ENCODE measurements around the gene KRTAP5-7. TPM values are rescaled to one million over a fixed set of nuclear protein-coding genes. Genes with fewer than 3 reads are reported as not detected.

The KRTAP5-7 gene
- total RNA-seq, 1 experiment from 2014 or later, result not detected

DNA sequence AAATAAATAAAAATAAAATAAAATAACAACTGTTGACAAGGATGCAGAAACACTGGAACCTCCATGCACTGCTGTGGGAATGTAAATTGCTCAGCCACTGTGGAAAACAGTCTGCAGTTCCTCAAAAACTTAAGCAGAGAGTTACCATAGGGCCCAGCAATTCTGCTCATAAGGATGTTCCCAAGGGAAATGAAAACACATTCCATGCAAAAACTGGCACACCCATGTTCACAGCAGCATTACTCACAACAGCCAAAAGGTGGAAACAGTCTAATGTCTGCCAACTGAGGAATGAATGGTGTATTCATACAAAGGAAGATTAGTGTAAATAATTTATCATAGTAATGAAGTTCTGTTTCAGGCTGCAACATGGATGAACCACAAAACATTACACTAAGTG lies 35.1 kb downstream of the KRTAP5-7 start:
- H3K9me3 ChIP-seq, result peaks cover 6% of the 10 kb centered on the region
- no peak overlapping the region for H3K4me3 Mint-ChIP-seq (ENCODE audit: unreplicated experiment)

DNA sequence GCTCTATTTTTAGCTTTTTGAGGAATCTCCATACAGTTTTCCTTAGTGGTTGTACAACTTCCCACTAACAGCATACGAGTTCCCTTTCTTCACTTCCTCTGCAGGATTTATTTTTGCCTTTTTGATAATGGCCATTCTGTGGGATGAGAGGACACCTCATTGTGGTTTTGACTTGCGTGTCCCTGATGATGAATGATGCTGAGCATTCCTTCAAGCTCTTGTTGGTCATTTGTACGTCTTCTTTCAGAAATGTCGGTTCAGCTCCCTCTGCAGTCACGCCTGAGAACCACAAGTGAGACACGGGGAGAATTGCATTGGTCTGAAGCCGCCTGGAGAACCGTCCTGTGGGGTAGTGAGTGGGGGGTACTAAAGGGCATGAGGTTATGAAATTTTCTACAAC lies 36.3 kb downstream of the KRTAP5-7 start:
- ChIA-PET POLR2A (interaction anchor here (1.0 kb wide), 1 partner anchor 115 kb away, joined by 4 read pairs; the partner anchor contains the start of gene DHCR7), CTCF (interaction anchor here (0.6 to 1.9 kb wide), 19 partner anchors 9 to 477 kb away, joined by 3 to 24 read pairs (median 4); partner anchors contain the start of genes DHCR7 and NADSYN1)
- TF ChIP-seq, protein P1, sequence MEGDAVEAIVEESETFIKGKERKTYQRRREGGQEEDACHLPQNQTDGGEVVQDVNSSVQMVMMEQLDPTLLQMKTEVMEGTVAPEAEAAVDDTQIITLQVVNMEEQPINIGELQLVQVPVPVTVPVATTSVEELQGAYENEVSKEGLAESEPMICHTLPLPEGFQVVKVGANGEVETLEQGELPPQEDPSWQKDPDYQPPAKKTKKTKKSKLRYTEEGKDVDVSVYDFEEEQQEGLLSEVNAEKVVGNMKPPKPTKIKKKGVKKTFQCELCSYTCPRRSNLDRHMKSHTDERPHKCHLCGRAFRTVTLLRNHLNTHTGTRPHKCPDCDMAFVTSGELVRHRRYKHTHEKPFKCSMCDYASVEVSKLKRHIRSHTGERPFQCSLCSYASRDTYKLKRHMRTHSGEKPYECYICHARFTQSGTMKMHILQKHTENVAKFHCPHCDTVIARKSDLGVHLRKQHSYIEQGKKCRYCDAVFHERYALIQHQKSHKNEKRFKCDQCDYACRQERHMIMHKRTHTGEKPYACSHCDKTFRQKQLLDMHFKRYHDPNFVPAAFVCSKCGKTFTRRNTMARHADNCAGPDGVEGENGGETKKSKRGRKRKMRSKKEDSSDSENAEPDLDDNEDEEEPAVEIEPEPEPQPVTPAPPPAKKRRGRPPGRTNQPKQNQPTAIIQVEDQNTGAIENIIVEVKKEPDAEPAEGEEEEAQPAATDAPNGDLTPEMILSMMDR (IDR thresholded peaks at IDR 0.05; ENCODE audit: insufficient read depth in 1 of 2, low read depth in 1 of 2, low read length in 1 of 2, severe bottlenecking in 1 of 2, unreplicated experiment in 1 of 2), result peak; percentile 81
- DNase-seq, result peak; percentile 74 to 76
- H3K36me3 ChIP-seq (ENCODE audit: control insufficient read depth, insufficient read depth, low read length), result no peaks in the 10 kb centered on the region
- Mint-ChIP-seq H3K9me3 (ENCODE audit: unreplicated experiment) (peaks cover 19% of the 10 kb centered on the region), H3K27me3 (ENCODE audit: insufficient read depth, unreplicated experiment) (peaks cover 20% of the 10 kb centered on the region), H3K36me3 (ENCODE audit: insufficient read depth, unreplicated experiment) (no peaks in the 10 kb centered on the region), H3K4me3 (ENCODE audit: unreplicated experiment) (no peak overlapping the region), H3K4me1 (ENCODE audit: low read depth, unreplicated experiment) (peaks cover 7% of the 10 kb centered on the region), H3K27ac (ENCODE audit: unreplicated experiment) (no peak overlapping the region)
- no peak overlapping the region for H3K4me3 ChIP-seq (ENCODE audit: low read depth, low read length)
- H3K27me3 ChIP-seq (replicated peaks; ENCODE audit: control insufficient read depth, insufficient read depth, low read length), result no peaks in the 10 kb centered on the region
- H3K9me3 ChIP-seq, result no peaks in the 10 kb centered on the region
- H3K4me1 ChIP-seq, result no peaks in the 10 kb centered on the region
- intact Hi-C loops (cut with micrococcal nuclease; ENCODE audit: unreplicated experiment), result loop anchor here (2.0 kb wide), 2 partner anchors 75 to 111 kb away; partner anchors contain the start of gene NADSYN1
- no TSS peak for BruUV-seq (replicated peaks)

More for the DNA sequence above, 35.1 kb downstream of the KRTAP5-7 start:
- POLR2A ChIA-PET, result no interaction called here
- Mint-ChIP-seq H3K9me3 (ENCODE audit: unreplicated experiment) (peaks cover 19% of the 10 kb centered on the region), H3K27me3 (ENCODE audit: insufficient read depth, unreplicated experiment) (peaks cover 20% of the 10 kb centered on the region), H3K4me1 (ENCODE audit: low read depth, unreplicated experiment) (peaks cover 7% of the 10 kb centered on the region), H3K27ac (ENCODE audit: unreplicated experiment) (no peak overlapping the region), H3K36me3 (ENCODE audit: insufficient read depth, unreplicated experiment) (no peaks in the 10 kb centered on the region)
- TF ChIP-seq, protein P1 (IDR thresholded peaks at IDR 0.05; ENCODE audit: insufficient read depth in 1 of 2, low read depth in 1 of 2, low read length in 1 of 2, severe bottlenecking in 1 of 2, unreplicated experiment in 1 of 2), result no peak
- H3K27me3 ChIP-seq (replicated peaks; ENCODE audit: control insufficient read depth, insufficient read depth, low read length), result no peaks in the 10 kb centered on the region
- H3K36me3 ChIP-seq (ENCODE audit: control insufficient read depth, insufficient read depth, low read length), result no peaks in the 10 kb centered on the region
- CTCF ChIA-PET, result interaction anchor here (1.9 kb wide), 1 partner anchor 109 kb away, joined by 19 read pairs; the partner anchor contains the start of gene NADSYN1
- intact Hi-C loops (cut with micrococcal nuclease; ENCODE audit: unreplicated experiment), result loop anchor here (2.0 kb wide), 2 partner anchors 73 to 109 kb away; partner anchors contain the start of gene NADSYN1
- H3K4me1 ChIP-seq, result no peaks in the 10 kb centered on the region
- no peak overlapping the region for H3K4me3 ChIP-seq (ENCODE audit: low read depth, low read length)
- no peak for DNase-seq
- no TSS peak for BruUV-seq (replicated peaks)

DNA sequence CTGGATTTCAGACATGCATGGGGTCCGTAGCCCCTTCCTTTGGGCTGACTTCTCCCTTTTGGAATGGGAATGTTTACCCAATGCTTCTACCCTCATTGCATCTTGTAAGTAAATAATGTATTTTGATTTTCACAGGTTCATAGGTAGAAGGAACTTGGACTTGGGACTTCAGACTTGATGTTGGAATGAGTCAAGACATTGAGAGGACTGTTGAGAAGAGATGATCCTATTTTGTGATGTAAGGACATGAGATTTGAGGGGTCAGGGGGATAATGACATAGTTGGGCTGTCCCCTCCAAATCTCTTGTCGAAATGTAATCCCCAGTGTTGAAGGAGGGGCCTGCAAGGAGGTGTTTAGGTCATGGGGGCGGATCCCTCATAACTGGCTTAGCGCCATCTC lies 37.4 kb downstream of the KRTAP5-7 start:
- no peaks in the 10 kb centered on the region for H3K27me3 ChIP-seq (replicated peaks; ENCODE audit: control insufficient read depth, insufficient read depth, low read length)
- POLR2A ChIA-PET, result interaction anchor here (0.6 kb wide), 1 partner anchor 112 kb away, joined by 3 read pairs; the partner anchor contains the start of gene NADSYN1
- TF ChIP-seq, protein P1 (IDR thresholded peaks at IDR 0.05; ENCODE audit: insufficient read depth in 1 of 2, low read depth in 1 of 2, low read length in 1 of 2, severe bottlenecking in 1 of 2, unreplicated experiment in 1 of 2), result no peak
- CTCF ChIA-PET, result interaction anchor here (1.7 kb wide), 1 partner anchor 117 kb away, joined by 24 read pairs; the partner anchor contains the start of gene DHCR7
- H3K4me1 ChIP-seq, result no peaks in the 10 kb centered on the region
- H3K36me3 ChIP-seq (ENCODE audit: control insufficient read depth, insufficient read depth, low read length), result no peaks in the 10 kb centered on the region
- H3K27me3 Mint-ChIP-seq (ENCODE audit: insufficient read depth, unreplicated experiment), result peaks cover 20% of the 10 kb centered on the region
- H3K9me3 ChIP-seq, result no peaks in the 10 kb centered on the region
- intact Hi-C loops (cut with micrococcal nuclease; ENCODE audit: unreplicated experiment), result no loop called here
- no peak overlapping the region for H3K27ac Mint-ChIP-seq (ENCODE audit: unreplicated experiment)
- H3K4me3 ChIP-seq (ENCODE audit: low read depth, low read length), result no peak overlapping the region
- BruUV-seq (replicated peaks), result no TSS peak
- H3K4me1 Mint-ChIP-seq (ENCODE audit: low read depth, unreplicated experiment), result peaks cover 7% of the 10 kb centered on the region
- no peaks in the 10 kb centered on the region for H3K36me3 Mint-ChIP-seq (ENCODE audit: insufficient read depth, unreplicated experiment)
- peaks cover 19% of the 10 kb centered on the region for H3K9me3 Mint-ChIP-seq (ENCODE audit: unreplicated experiment)
- no peak overlapping the region for H3K4me3 Mint-ChIP-seq (ENCODE audit: unreplicated experiment)
- DNase-seq, result no peak
